Measurements from ENCODE around the gene SEC62.

Gene SEC62, protein sequence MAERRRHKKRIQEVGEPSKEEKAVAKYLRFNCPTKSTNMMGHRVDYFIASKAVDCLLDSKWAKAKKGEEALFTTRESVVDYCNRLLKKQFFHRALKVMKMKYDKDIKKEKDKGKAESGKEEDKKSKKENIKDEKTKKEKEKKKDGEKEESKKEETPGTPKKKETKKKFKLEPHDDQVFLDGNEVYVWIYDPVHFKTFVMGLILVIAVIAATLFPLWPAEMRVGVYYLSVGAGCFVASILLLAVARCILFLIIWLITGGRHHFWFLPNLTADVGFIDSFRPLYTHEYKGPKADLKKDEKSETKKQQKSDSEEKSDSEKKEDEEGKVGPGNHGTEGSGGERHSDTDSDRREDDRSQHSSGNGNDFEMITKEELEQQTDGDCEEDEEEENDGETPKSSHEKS

DNA sequence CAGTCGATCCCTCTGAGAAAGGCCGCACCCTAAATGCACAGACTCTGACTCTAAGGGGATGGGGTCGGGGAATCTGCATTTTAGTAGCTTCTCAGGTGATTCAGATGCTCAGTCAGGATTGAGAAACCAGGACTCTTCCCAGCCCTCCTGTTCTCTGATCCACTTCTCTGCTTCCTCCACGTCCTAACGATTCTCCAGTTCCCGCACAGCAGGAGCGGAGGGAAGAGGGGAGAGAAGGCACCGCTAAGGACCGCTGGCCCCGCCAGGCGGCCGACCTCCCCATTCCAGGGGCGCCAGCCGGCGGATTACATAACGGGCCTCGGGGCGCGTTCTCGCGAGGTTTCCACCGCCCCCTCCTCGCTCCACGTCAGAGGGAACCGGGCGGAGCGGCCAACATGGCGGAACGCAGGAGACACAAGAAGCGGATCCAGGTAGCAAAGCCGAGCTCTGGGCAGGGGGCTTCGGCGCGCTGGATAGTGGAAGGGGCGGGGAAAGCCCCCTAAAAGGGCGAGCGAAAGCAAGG lies at the start of gene SEC62:
Gene SEC62 (plus strand): TSS at position 380 of the 523 bp plus-strand sequence. CDS start 16 bp downstream, at position 396.
- peaks cover 44% of the 10 kb centered on the region for H3K4me1 Mint-ChIP-seq (ENCODE audit: low read depth)

DNA sequence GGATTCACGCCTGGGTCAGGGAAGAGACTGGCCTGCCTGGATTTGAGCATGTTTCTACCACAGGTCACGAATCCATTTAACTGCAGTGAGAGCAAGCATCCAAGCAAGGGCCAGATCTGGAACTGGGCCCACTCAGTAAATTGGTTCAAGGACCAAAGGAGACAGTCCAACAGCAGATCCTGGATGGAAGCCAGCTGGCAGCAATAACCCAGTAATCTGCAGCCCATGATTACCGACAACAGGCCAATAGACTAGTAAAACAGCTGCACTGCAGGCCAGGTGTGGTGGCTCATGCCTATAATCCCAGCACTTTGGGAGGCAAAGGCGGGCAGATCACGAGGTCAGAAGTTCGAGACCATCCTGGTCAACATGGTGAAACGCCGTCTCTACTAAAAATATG lies 43.4 kb upstream of the SEC62 start:
- Mint-ChIP-seq H3K27me3 (no peaks in the 10 kb centered on the region), H3K4me3 (no peak overlapping the region), H3K36me3 (ENCODE audit: low read depth) (no peaks in the 10 kb centered on the region)

More for the DNA sequence above, at the start of gene SEC62:
- Mint-ChIP-seq H3K9me3 (no peaks in the 10 kb centered on the region), H3K27me3 (peaks cover 3% of the 10 kb centered on the region), H3K4me3 (peak within 1 kb of the TSS; percentile 92), H3K36me3 (ENCODE audit: low read depth) (peaks cover 9% of the 10 kb centered on the region), H3K27ac (peak within 1 kb of the TSS; percentile 96)
- intact Hi-C loops (cut with micrococcal nuclease): loop anchor here (2.0 to 10.0 kb wide), 4 partner anchors 71 to 908 kb away; partner anchors contain the start of genes GPR160 and RPL22L1

DNA sequence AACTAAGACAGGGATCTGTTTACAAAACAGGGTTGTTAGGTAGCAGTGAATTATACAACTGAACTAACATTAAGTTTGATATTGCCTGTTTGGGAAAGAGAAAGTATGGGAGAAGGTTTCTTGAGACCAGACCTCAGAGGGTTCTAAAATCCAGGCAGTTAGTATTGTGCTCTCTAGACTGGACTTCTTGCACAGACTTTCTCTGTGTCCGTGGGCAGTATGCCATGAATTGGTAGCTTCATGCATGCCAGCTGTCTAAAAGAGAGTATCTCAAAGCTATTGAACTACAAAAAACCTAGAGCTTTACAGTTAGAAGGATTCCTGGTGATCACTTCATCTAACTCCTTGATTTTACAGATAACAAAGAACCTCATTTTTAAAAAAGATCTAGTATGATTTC lies 42.8 kb upstream of the SEC62 start:
- intact Hi-C loops (cut with micrococcal nuclease): no loop called here
- H3K4me3 Mint-ChIP-seq: no peak overlapping the region
- H3K4me1 Mint-ChIP-seq (ENCODE audit: low read depth): no peaks in the 10 kb centered on the region
- H3K36me3 Mint-ChIP-seq (ENCODE audit: low read depth): no peaks in the 10 kb centered on the region
- no peak overlapping the region for H3K27ac Mint-ChIP-seq
- no peaks in the 10 kb centered on the region for H3K27me3 Mint-ChIP-seq
- H3K9me3 Mint-ChIP-seq: no peaks in the 10 kb centered on the region

More for the DNA sequence above, 43.4 kb upstream of the SEC62 start:
- no peaks in the 10 kb centered on the region for H3K9me3 Mint-ChIP-seq
- H3K27ac Mint-ChIP-seq: no peak overlapping the region
- H3K4me1 Mint-ChIP-seq (ENCODE audit: low read depth): no peaks in the 10 kb centered on the region
- intact Hi-C loops (cut with micrococcal nuclease): no loop called here

DNA sequence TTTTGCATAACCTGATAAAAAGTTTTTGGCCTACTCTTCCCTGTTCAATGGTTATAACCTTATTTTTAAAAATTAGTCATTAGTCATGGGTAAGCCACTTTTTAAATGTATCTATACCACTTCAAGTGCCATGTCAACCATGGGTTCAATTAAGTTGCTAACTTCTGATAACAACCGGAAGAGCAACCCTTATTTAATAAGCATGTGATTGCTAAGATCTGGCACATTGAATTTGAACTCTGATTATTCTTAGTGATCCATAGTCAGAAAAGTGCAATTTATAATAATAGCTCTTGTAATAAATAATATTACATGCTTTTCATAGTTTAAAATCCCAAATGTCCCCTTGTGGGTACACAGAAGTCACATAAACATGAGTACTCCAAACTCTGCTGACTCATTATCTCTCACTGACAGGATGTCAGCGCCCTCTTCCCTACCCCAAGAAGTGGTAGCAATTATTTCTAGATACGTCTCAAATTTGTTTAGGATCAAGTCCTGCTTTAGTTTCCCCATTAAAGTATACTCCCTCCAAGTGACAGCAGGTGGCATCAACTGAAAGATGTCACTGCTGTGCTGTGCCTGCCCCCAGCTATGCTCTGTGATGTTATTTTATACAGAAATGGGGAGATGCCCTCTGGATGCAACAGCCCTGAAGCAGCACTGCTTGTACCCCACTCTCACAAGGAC lies 36.6 kb upstream of the SEC62 start:
- intact Hi-C loops (cut with micrococcal nuclease): no loop called here
- no peaks in the 10 kb centered on the region for H3K9me3 Mint-ChIP-seq
- H3K4me3 Mint-ChIP-seq: no peak overlapping the region

DNA sequence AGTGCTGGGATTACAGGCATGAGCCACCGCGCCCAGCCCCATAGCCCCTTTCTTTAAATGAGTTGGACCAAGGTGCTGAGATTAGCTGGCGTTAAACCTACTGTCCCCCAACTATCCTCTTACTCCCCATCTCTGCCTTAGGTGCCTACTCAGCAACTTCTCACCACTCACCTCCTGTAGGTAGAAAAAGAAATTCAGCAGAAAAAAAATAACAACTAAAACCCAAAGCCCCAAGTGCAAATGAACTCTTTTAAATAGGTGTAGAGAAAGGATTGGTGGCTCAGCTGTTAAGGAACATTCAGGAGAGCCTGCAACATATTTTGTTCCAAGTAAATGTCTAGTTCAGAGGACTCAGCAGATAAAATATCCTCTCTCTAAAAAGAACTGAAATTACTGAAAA lies 35.8 kb upstream of the SEC62 start:
- Mint-ChIP-seq H3K36me3 (ENCODE audit: low read depth) (no peaks in the 10 kb centered on the region), H3K4me1 (ENCODE audit: low read depth) (peaks cover 5% of the 10 kb centered on the region), H3K27me3 (peaks cover 2% of the 10 kb centered on the region), H3K4me3 (no peak overlapping the region), H3K9me3 (no peaks in the 10 kb centered on the region), H3K27ac (no peak overlapping the region)
- intact Hi-C loops (cut with micrococcal nuclease): no loop called here

More for the DNA sequence above, 36.6 kb upstream of the SEC62 start:
- Mint-ChIP-seq H3K36me3 (ENCODE audit: low read depth) (no peaks in the 10 kb centered on the region), H3K27ac (no peak overlapping the region), H3K27me3 (no peaks in the 10 kb centered on the region), H3K4me1 (ENCODE audit: low read depth) (peaks cover 5% of the 10 kb centered on the region)

DNA sequence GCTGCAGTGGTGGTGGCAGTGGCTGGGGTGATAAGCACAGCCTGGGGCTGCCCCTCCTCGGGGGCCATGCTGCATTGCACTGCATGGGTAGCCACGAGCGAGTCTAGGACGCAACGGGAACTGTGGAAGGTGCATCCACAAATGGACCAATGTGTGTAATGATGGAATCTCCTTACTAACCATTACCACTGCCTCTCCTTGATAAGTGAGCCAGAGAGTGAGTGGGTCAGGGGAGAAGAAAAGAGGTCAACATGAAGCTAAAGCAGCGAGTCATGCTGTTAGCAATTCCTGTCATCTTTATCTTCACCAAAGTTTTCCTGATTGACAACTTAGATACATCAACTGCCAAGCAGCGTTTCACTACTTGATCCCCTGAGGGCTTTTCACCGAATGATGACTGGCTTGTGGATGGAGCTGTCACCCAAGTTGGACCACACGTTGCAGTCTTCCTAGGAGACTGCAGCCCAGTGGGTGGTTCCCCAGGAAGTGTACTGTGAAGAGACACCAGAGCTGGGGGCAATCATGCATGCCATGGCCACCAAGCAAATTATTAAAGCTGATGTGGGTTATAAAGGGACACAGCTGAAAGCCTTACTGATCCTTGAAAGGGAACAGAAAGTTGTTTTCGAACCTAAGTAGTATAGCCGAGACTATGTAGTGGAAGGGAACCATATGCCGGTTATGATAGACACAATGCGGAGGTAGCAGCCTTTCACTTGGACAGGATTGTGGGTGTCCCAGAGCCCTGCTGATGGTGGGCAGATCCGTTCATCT lies 34.7 kb upstream of the SEC62 start:
- Mint-ChIP-seq H3K27ac (no peak overlapping the region), H3K36me3 (ENCODE audit: low read depth) (no peaks in the 10 kb centered on the region), H3K27me3 (peaks cover 2% of the 10 kb centered on the region), H3K4me3 (no peak overlapping the region), H3K4me1 (ENCODE audit: low read depth) (peaks cover 5% of the 10 kb centered on the region), H3K9me3 (no peaks in the 10 kb centered on the region)
- intact Hi-C loops (cut with micrococcal nuclease): no loop called here

DNA sequence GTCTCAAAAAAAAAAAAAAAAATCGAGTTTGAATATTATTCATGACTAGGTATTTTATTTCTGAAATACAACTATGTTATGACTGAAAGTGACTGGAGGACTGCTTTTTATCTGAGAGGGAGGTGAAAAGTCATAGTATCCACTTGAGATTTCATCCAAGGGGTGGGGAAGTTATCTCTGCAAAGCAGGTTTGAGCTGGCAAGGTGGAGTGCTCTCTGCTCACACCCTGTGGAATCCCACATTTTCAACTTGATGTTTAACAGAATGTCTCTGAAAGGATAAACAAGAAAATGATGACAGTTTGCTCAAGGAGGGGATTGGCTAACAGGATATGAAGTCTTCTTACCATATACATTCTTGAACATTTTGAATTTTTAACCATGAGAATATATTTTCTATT lies 27.3 kb upstream of the SEC62 start:
- intact Hi-C loops (cut with micrococcal nuclease): no loop called here
- Mint-ChIP-seq H3K9me3 (no peaks in the 10 kb centered on the region), H3K27me3 (peaks cover 3% of the 10 kb centered on the region), H3K4me1 (ENCODE audit: low read depth) (peaks cover 6% of the 10 kb centered on the region), H3K4me3 (no peak overlapping the region), H3K27ac (no peak overlapping the region), H3K36me3 (ENCODE audit: low read depth) (no peaks in the 10 kb centered on the region)

DNA sequence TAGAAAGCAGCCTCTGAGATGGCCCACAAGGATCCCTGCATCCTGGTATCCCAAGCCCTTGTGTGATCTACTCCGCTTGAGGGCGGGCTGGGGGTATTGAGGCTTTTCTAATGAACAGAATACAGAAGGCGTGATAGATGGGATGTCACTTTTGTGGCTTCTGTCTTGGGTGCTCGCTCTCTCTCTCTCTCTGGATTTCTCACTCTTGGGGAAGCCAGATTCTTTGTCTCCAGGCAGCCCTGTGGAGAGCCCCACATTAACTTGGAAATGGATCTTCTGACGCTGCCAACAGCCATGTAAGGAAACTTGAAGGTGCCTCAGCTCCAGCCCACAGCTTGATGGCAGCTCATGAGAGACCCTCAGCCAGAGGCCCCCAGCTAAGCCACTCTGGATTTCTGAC lies 26.9 kb upstream of the SEC62 start:
- Mint-ChIP-seq H3K4me3 (no peak overlapping the region), H3K4me1 (ENCODE audit: low read depth) (peaks cover 6% of the 10 kb centered on the region), H3K9me3 (no peaks in the 10 kb centered on the region), H3K36me3 (ENCODE audit: low read depth) (no peaks in the 10 kb centered on the region), H3K27ac (no peak overlapping the region), H3K27me3 (peaks cover 3% of the 10 kb centered on the region)
- intact Hi-C loops (cut with micrococcal nuclease): no loop called here

DNA sequence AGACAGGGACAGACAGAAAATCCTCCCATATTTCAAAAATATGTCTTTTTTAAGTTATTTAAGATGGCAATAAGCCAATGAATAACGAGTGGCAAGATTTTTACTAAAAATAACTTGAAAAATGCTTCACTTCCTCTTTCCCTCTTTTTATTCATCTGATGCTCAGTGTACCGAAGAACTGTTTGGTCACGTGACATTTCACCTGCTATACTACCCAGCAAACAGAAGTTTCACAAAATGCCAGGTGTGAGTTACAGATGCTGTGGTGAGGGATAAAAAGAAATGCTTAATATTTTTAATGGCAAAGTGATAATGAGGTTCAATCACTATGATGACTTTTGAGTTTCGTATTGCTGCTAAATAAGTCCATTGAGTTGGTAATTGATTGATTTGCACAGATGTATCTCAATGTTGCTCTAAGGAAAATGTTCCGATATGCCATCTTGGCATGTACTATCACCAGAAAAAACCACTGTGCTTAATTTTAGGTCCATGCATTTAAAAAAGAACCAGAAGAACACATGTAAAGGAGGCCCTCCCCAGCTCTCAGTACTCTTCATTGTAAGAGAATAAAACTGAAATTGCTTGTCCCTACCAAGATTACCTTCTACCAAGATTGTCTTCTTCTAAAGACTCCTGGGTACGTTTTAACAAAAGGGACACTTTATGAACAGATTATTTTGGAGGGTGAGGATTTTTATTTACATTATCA lies 26.0 kb upstream of the SEC62 start:
- intact Hi-C loops (cut with micrococcal nuclease): no loop called here
- Mint-ChIP-seq H3K27ac (no peak overlapping the region), H3K36me3 (ENCODE audit: low read depth) (no peaks in the 10 kb centered on the region), H3K27me3 (peaks cover 1% of the 10 kb centered on the region), H3K4me3 (no peak overlapping the region), H3K4me1 (ENCODE audit: low read depth) (peaks cover 14% of the 10 kb centered on the region), H3K9me3 (no peaks in the 10 kb centered on the region)

DNA sequence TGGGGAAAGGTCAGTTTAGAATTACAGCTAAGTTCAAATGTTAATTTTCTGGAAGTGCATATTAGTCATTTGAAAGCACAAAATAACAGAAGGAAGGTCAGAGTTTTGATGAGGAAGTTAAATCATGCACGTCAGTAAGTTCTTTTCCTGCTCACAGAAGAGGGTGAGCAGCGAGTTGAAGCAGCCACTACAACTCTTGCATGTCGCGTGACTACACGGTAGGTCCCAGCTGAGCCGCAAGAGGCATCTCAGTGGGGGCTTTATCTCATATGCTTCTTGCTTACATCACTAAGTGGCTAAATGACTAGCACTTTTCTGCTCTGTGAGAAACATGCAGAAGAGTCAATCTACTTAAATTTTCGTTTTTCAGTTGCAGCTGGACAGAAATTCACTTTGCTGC lies 21.3 kb upstream of the SEC62 start:
- H3K9me3 Mint-ChIP-seq: no peaks in the 10 kb centered on the region
- H3K36me3 Mint-ChIP-seq (ENCODE audit: low read depth): no peaks in the 10 kb centered on the region
- intact Hi-C loops (cut with micrococcal nuclease): no loop called here
- H3K27me3 Mint-ChIP-seq: no peaks in the 10 kb centered on the region
- peak overlapping the region; percentile 69 for H3K27ac Mint-ChIP-seq
- no peak overlapping the region for H3K4me3 Mint-ChIP-seq
- peaks cover 10% of the 10 kb centered on the region for H3K4me1 Mint-ChIP-seq (ENCODE audit: low read depth)

DNA sequence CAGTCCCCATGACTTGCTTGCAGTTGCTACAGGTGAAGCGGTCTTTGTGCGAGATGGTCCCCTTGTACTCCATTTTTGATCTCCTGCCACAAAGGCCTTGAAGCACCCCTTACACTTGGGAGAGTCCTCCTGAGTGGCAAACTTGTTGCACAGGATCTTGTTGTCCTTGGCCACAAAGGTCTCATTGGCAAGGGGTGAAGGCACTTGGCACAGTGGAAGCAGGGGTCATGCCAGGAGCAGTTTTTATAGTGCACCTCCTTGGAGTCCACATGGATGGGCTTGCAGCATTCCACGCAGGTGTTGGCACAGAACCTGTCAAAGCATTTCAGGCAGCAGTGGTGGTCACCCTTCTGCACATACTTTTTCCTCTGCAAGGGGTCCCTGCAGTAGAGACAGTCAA lies 20.3 kb upstream of the SEC62 start:
- Mint-ChIP-seq H3K27ac (no peak overlapping the region), H3K9me3 (no peaks in the 10 kb centered on the region), H3K36me3 (ENCODE audit: low read depth) (no peaks in the 10 kb centered on the region), H3K4me3 (no peak overlapping the region), H3K27me3 (no peaks in the 10 kb centered on the region), H3K4me1 (ENCODE audit: low read depth) (peaks cover 10% of the 10 kb centered on the region)
- intact Hi-C loops (cut with micrococcal nuclease): no loop called here

DNA sequence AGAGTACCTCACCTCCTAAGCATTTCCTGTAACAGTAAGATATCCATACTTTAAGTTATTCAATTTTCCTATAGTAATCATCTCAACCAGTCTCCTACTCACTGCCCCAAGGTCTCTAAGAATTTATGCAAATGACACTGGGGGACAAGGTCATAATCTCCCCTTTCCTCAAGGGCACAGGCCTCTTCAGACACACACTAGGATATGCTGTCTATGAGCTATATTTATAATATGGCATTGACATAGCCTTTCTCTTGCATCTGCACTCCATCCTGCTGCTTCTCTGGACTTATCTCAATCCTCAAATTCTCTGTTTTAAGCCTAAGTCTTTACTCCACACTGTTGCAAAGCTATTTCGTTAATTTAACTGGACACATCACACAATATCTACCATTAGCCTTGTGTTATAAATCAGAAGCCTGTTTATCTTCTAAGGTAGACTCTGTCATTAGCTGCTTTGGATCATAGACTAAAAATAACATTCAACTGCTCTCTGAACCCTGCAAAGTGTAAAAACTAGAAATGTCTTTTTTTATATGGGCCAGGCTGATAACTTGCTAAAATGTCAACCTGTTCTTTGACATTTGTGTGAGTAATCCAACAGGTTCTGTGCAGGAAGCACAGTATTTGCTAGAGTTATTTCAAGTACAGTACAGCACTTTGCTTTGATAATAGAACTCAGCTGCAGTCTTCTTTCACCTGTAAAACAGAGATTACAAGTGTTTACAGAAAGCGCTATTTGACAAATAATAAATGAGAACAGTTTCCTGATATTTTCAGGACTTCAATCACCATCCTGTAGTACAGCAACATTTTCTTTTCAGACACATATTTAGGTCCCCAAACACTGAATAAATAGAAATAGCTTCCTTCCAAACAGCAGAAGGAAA lies 17.8 kb upstream of the SEC62 start:
- Mint-ChIP-seq H3K4me3 (no peak overlapping the region), H3K27ac (no peak overlapping the region), H3K36me3 (ENCODE audit: low read depth) (no peaks in the 10 kb centered on the region), H3K4me1 (ENCODE audit: low read depth) (peaks cover 22% of the 10 kb centered on the region), H3K27me3 (no peaks in the 10 kb centered on the region), H3K9me3 (no peaks in the 10 kb centered on the region)
- intact Hi-C loops (cut with micrococcal nuclease): no loop called here

DNA sequence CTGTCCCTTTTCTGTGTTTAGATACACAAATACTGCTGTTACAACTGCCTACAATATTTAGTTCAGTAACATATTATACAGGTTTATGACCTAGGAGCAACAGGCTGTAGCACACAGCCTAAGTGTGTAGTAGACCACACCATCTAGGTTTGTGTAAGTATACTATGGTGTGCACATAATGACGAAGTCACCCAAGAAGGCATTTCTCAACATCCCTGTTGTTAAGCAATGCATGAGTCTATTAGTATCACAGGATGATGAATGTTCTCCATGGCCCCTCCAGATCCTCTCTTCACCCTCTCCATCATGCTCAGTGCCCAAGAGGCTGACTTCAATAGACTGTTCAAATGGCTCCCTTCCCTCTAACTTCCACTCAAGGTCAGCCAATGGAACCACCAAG lies 14.6 kb upstream of the SEC62 start:
- Mint-ChIP-seq H3K27ac (no peak overlapping the region), H3K4me1 (ENCODE audit: low read depth) (peaks cover 25% of the 10 kb centered on the region), H3K9me3 (no peaks in the 10 kb centered on the region), H3K27me3 (no peaks in the 10 kb centered on the region), H3K4me3 (no peak overlapping the region), H3K36me3 (ENCODE audit: low read depth) (no peaks in the 10 kb centered on the region)
- intact Hi-C loops (cut with micrococcal nuclease): no loop called here

Data from dendritic cell treated with granulocyte-macrophage colony-stimulating factor and Interleukin-4, amounts not matched to agents 40 ng/mL and 50 ng/mL, for 4 days (primary cell).